Spleen (tissue), 11 donors: ENCODE measurements around the gene ZPLD1. TPM values are rescaled to one million over a fixed set of nuclear protein-coding genes. Genes with fewer than 3 reads are reported as not detected.

Source experiments
- DNase-seq: peaks from one replicate; pipeline ENCODE4 v3.0.0-alpha.2; 2020
- H3K27ac ChIP-seq, 8 donors: fragments of 200-600 bp; sonication (generic) in 7 of 8; 1 replicate in 4 of 8; 2 replicates in 4 of 8; pipeline versions ENCODE4 v1.5.0 to v1.8.0; 2016 to 2021; ENCODE audit warnings: inconsistent platforms in 4 of 8, mild to moderate bottlenecking in 4 of 8, moderate library complexity in 1 of 8
- H3K27me3 ChIP-seq, 7 donors: fragments of 200-600 bp; sonication (generic) in 6 of 7; replicated peaks in 1 of 7; 1 replicate in 4 of 7; 2 replicates in 3 of 7; pipeline versions ENCODE4 v1.5.0 to v1.8.0; 2016 to 2021; ENCODE audit warnings: inconsistent platforms in 3 of 7, mild to moderate bottlenecking in 1 of 7
- H3K36me3 ChIP-seq, 6 donors: fragments of 200-600 bp; sonication (generic) in 5 of 6; 1 replicate in 4 of 6; 2 replicates in 2 of 6; pipeline versions ENCODE4 v1.5.0 to v1.8.0; 2016 to 2021; ENCODE audit warnings: inconsistent platforms in 2 of 6
- H3K4me1 ChIP-seq, 6 donors: fragments of 200-600 bp; sonication (generic) in 5 of 6; 1 replicate in 3 of 6; 2 replicates in 3 of 6; pipeline versions ENCODE4 v1.5.0 to v1.8.0; 2016 to 2021; ENCODE audit warnings: inconsistent platforms in 3 of 6
- H3K4me3 ChIP-seq, 8 donors: fragments of 200-600 bp; sonication (generic) in 7 of 8; 1 replicate in 4 of 8; 2 replicates in 4 of 8; pipeline versions ENCODE4 v1.5.0 to v1.8.0; 2016 to 2021; ENCODE audit warnings: inconsistent platforms in 4 of 8, mild to moderate bottlenecking in 4 of 8, moderate library complexity in 2 of 8
- H3K9me3 ChIP-seq, 8 donors: fragments of 200-600 bp; sonication (generic) in 7 of 8; 1 replicate in 4 of 8; 2 replicates in 4 of 8; pipeline versions ENCODE4 v1.5.0 to v1.8.0; 2016 to 2021; ENCODE audit warnings: inconsistent platforms in 4 of 8
- POLR2A ChIP-seq, 3 donors: fragments of 450-650 bp; IDR thresholded peaks; one replicate each; pipeline ENCODE4 v1.5.1; 2017; ENCODE audit warnings: antibody characterized with exemption in 3 of 3, mild to moderate bottlenecking in 1 of 3
- POLR2AphosphoS5 ChIP-seq, 3 donors: sonication (generic); formaldehyde crosslinking; IDR thresholded peaks; one replicate each; pipeline ENCODE4 v1.5.1; 2017; ENCODE audit warnings: antibody characterized with exemption in 3 of 3
- intact Hi-C: fragments of 100-400 bp; cut with DNase I; formaldehyde crosslinking; loops from one replicate; pipeline ENCODE4 v1.15.0; 2023; ENCODE audit warnings: low total_unique reads
- polyA plus RNA-seq, 3 donors: library from polyadenylated mRNA; stranded (reverse); fragments of 200-250 nt; gene quantifications; one replicate each; pipeline ENCODE4 v1.2.1, GENCODE V29; 2013
- total RNA-seq, 7 donors: library from RNA; depleted of rRNA in 3 of 7; stranded (reverse); fragments of >200 nt in 3 of 7; fragmentation: NEBNext Ultra II Directional in 4 of 7; extraction: Animal tissue kit (Norgen Biotek cat#: 25700) in 4 of 7; gene quantifications; one replicate each; pipeline versions ENCODE4 v1.1.0 to v1.2.1, GENCODE V29; 2016 to 2021
- TF ChIP-seq, protein P1 (sequence below), 11 experiments: fragments of 200-600 bp in 7 of 11; fragments of 450-650 bp in 4 of 11; sonication (generic) in 4 of 11; IDR thresholded peaks in 8 of 11; conservative IDR thresholded peaks in 3 of 11; 1 replicate in 7 of 11; 2 replicates in 4 of 11; pipeline versions ENCODE4 v1.4.0 to v1.8.0; 2016 to 2021; ENCODE audit warnings: antibody characterized with exemption in 11 of 11, inconsistent platforms in 4 of 11, mild to moderate bottlenecking in 1 of 11
- donor health status: healthy with polysubstance abuse.
- donor health status: DM: no; HTN: no; CAD: no; lungs with moderate emphysema.
- donor health status: DM: no; HTN: no; CAD: no.
- donor health status: Bipolar disorder and iron deficiency.
- donor health status: healthy.
- donor health status: DM: no; HTN: no; CAD: no.
- donor health status: DM: yes; HTN: yes; CAD: no.

Gene ZPLD1
- total and polyA plus RNA-seq, 10 donors: 0.03 TPM; not detected in 9

DNA sequence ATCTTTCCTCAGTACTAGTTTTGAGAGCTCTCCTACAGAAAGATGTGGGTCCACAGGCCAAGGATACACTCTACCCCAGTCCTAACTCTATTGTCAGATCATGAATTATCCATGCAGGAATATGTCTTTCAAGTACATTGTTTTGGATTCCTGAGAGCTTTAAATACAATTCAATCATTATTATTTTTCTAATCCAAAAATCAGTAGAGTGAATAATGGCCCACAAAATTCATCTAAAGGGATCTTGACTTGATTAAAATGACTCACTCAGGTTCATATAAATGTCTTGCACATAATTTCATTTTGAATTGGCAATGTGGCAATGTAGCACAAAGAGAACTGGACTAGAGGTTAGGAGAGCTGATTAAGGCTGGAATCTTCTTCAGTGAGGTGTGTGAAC, 93.9 kb downstream of the ZPLD1 start:
- TF ChIP-seq POLR2A (IDR thresholded peaks at IDR 0.05): no peak
- TF ChIP-seq, protein P1, sequence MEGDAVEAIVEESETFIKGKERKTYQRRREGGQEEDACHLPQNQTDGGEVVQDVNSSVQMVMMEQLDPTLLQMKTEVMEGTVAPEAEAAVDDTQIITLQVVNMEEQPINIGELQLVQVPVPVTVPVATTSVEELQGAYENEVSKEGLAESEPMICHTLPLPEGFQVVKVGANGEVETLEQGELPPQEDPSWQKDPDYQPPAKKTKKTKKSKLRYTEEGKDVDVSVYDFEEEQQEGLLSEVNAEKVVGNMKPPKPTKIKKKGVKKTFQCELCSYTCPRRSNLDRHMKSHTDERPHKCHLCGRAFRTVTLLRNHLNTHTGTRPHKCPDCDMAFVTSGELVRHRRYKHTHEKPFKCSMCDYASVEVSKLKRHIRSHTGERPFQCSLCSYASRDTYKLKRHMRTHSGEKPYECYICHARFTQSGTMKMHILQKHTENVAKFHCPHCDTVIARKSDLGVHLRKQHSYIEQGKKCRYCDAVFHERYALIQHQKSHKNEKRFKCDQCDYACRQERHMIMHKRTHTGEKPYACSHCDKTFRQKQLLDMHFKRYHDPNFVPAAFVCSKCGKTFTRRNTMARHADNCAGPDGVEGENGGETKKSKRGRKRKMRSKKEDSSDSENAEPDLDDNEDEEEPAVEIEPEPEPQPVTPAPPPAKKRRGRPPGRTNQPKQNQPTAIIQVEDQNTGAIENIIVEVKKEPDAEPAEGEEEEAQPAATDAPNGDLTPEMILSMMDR (IDR thresholded peaks at IDR 0.05 in 8 of 11, conservative IDR thresholded peaks at IDR 0.05 in 3 of 11): no peak
- no peak for TF ChIP-seq POLR2AphosphoS5 (IDR thresholded peaks at IDR 0.05)
- no peak overlapping the region for H3K27ac ChIP-seq
- DNase-seq: no peak
- intact Hi-C loops: no loop called here
- H3K27me3 ChIP-seq: no peaks in the 10 kb centered on the region
- peaks cover 0 to 6% (median 0%) of the 10 kb centered on the region in 6 donors for H3K4me1 ChIP-seq
- no peaks in the 10 kb centered on the region for H3K9me3 ChIP-seq
- H3K36me3 ChIP-seq: no peaks in the 10 kb centered on the region
- H3K4me3 ChIP-seq: no peak overlapping the region
